ENCODE measurements around the gene FMN2.

The FMN2 gene

GRCh38 chr1:240462277-240462676 is 370.6 kb downstream of the FMN2 start:
- in situ Hi-C loops (cut with MboI; ENCODE audit: low pct_unique_long_range_greater_than_20kb, low sequenced_read_pairs, unreplicated experiment): no loop called here
- TF ChIP-seq CTCF (IDR thresholded peaks at IDR 0.05; ENCODE audit: extremely low read depth, insufficient read depth, missing control alignments): no peak
- DNase-seq (ENCODE audit: low spot score): no peak

GRCh38 chr1:240462766-240463395 is 371.2 kb downstream of the FMN2 start:
- DNase-seq (ENCODE audit: low spot score): no peak
- in situ Hi-C loops (cut with MboI; ENCODE audit: low pct_unique_long_range_greater_than_20kb, low sequenced_read_pairs, unreplicated experiment): no loop called here

GRCh38 chr1:240464099-240464498 is 372.4 kb downstream of the FMN2 start:
- in situ Hi-C loops (cut with MboI; ENCODE audit: low pct_unique_long_range_greater_than_20kb, low sequenced_read_pairs, unreplicated experiment): no loop called here
- DNase-seq (ENCODE audit: low spot score): no peak
- TF ChIP-seq CTCF (IDR thresholded peaks at IDR 0.05; ENCODE audit: extremely low read depth, insufficient read depth, missing control alignments): no peak

More at GRCh38 chr1:240462766-240463395, 371.2 kb downstream of the FMN2 start:
- TF ChIP-seq CTCF (IDR thresholded peaks at IDR 0.05; ENCODE audit: extremely low read depth, insufficient read depth, missing control alignments): no peak

GRCh38 chr1:240465531-240465940 is 373.9 kb downstream of the FMN2 start:
- DNase-seq (ENCODE audit: low spot score): no peak
- TF ChIP-seq CTCF (IDR thresholded peaks at IDR 0.05; ENCODE audit: extremely low read depth, insufficient read depth, missing control alignments): no peak
- in situ Hi-C loops (cut with MboI; ENCODE audit: low pct_unique_long_range_greater_than_20kb, low sequenced_read_pairs, unreplicated experiment): no loop called here

- in situ Hi-C loops (cut with MboI; ENCODE audit: low pct_unique_long_range_greater_than_20kb, low sequenced_read_pairs, unreplicated experiment): no loop called here
- no peak for TF ChIP-seq CTCF (IDR thresholded peaks at IDR 0.05; ENCODE audit: extremely low read depth, insufficient read depth, missing control alignments)
- no peak for DNase-seq (ENCODE audit: low spot score)
These were observed 374.8 kb downstream of the FMN2 start for GRCh38 chr1:240466509-240466908.

- DNase-seq (ENCODE audit: low spot score): no peak
- in situ Hi-C loops (cut with MboI; ENCODE audit: low pct_unique_long_range_greater_than_20kb, low sequenced_read_pairs, unreplicated experiment): no loop called here
- TF ChIP-seq CTCF (IDR thresholded peaks at IDR 0.05; ENCODE audit: extremely low read depth, insufficient read depth, missing control alignments): no peak
These were observed 376.2 kb downstream of the FMN2 start for GRCh38 chr1:240467895-240468294.
